ENCODE data around the gene CBX4.

- TF ChIP-seq, protein P1, sequence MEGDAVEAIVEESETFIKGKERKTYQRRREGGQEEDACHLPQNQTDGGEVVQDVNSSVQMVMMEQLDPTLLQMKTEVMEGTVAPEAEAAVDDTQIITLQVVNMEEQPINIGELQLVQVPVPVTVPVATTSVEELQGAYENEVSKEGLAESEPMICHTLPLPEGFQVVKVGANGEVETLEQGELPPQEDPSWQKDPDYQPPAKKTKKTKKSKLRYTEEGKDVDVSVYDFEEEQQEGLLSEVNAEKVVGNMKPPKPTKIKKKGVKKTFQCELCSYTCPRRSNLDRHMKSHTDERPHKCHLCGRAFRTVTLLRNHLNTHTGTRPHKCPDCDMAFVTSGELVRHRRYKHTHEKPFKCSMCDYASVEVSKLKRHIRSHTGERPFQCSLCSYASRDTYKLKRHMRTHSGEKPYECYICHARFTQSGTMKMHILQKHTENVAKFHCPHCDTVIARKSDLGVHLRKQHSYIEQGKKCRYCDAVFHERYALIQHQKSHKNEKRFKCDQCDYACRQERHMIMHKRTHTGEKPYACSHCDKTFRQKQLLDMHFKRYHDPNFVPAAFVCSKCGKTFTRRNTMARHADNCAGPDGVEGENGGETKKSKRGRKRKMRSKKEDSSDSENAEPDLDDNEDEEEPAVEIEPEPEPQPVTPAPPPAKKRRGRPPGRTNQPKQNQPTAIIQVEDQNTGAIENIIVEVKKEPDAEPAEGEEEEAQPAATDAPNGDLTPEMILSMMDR (IDR thresholded peaks at IDR 0.05; ENCODE audit: insufficient read depth, low read depth, low read length): no peak
- TF ChIP-seq EZH2 (IDR thresholded peaks at IDR 0.05; ENCODE audit: insufficient read depth, low read length): no peak
Observed at GRCh38 chr17:79799538-79800324, 39.5 kb downstream of the CBX4 start.
